Brain microvascular endothelial cell (primary cell): ENCODE results near the gene RGPD6.
"Not testable (repeated sequence)": the region's sequence is repeated elsewhere in the genome, so short reads cannot be mapped to it uniquely, and the experiment has no call there.

Source experiments
- DNase-seq: peaks from one replicate; pipeline ENCODE4 v3.0.0-alpha.2; 2020
- H3K27ac ChIP-seq: fragments of 250-450 bp; sonication (Bioruptor Pico); 2 replicates; pipeline ENCODE4 v1.5.1; 2020; ENCODE audit warnings: mild to moderate bottlenecking, moderate library complexity
- H3K27me3 ChIP-seq: fragments of 250-450 bp; sonication (Bioruptor Pico); replicated peaks from 2 replicates; pipeline ENCODE4 v1.5.1; 2020; ENCODE audit warnings: mild to moderate bottlenecking
- H3K36me3 ChIP-seq: fragments of 250-450 bp; sonication (Bioruptor Pico); replicated peaks from 2 replicates; pipeline ENCODE4 v1.5.1; 2020; ENCODE audit warnings: mild to moderate bottlenecking
- H3K4me3 ChIP-seq: 2 replicates; pipeline ENCODE4 v1.5.1; 2011; ENCODE audit warnings: low read depth, mild to moderate bottlenecking, control low read depth, low read length, moderate library complexity
- in situ Hi-C: cut with HindIII; loops from 2 replicates; pipeline ENCODE4 v1.10.0; 2017; ENCODE audit warnings: low sequenced_read_pairs, low pct_ligation_motif_present

RGPD6 gene

GRCh38 chr2:110579216-110579965, 2.4 kb upstream of the RGPD6 start:
- H3K4me3 ChIP-seq, DNase-seq, H3K27me3 ChIP-seq, in situ Hi-C loops, H3K36me3 ChIP-seq, H3K27ac ChIP-seq: not testable (repeated sequence)

- in situ Hi-C loops: not testable (repeated sequence)
These were observed 1.4 kb upstream of the RGPD6 start for GRCh38 chr2:110578429-110578828.

GRCh38 chr2:110499755-110500377, 77.2 kb downstream of the RGPD6 start:
- H3K27me3 ChIP-seq, DNase-seq, in situ Hi-C loops, H3K4me3 ChIP-seq, H3K27ac ChIP-seq, H3K36me3 ChIP-seq: not testable (repeated sequence)

More at GRCh38 chr2:110578429-110578828, 1.4 kb upstream of the RGPD6 start:
- not testable (repeated sequence) for H3K27ac ChIP-seq, H3K36me3 ChIP-seq, H3K4me3 ChIP-seq, DNase-seq, H3K27me3 ChIP-seq

GRCh38 chr2:110496027-110496426, 81.0 kb downstream of the RGPD6 start:
- in situ Hi-C loops, H3K27me3 ChIP-seq: not testable (repeated sequence)

GRCh38 chr2:110494488-110494887, 82.5 kb downstream of the RGPD6 start:
- H3K27ac ChIP-seq, in situ Hi-C loops, H3K27me3 ChIP-seq, H3K4me3 ChIP-seq, H3K36me3 ChIP-seq, DNase-seq: not testable (repeated sequence)

More at GRCh38 chr2:110496027-110496426, 81.0 kb downstream of the RGPD6 start:
- H3K27ac ChIP-seq, H3K36me3 ChIP-seq, DNase-seq, H3K4me3 ChIP-seq: not testable (repeated sequence)

- H3K27ac ChIP-seq, in situ Hi-C loops: not testable (repeated sequence)
These were observed 88.0 kb downstream of the RGPD6 start for GRCh38 chr2:110488991-110489390.

GRCh38 chr2:110482697-110483096, 94.3 kb downstream of the RGPD6 start:
- H3K36me3 ChIP-seq, in situ Hi-C loops, DNase-seq, H3K27ac ChIP-seq, H3K4me3 ChIP-seq, H3K27me3 ChIP-seq: not testable (repeated sequence)

More at GRCh38 chr2:110488991-110489390, 88.0 kb downstream of the RGPD6 start:
- H3K27me3 ChIP-seq, H3K36me3 ChIP-seq, H3K4me3 ChIP-seq, DNase-seq: not testable (repeated sequence)

GRCh38 chr2:110481200-110481599, 95.8 kb downstream of the RGPD6 start:
- DNase-seq, in situ Hi-C loops, H3K27me3 ChIP-seq, H3K27ac ChIP-seq, H3K36me3 ChIP-seq, H3K4me3 ChIP-seq: not testable (repeated sequence)

- H3K36me3 ChIP-seq, H3K27me3 ChIP-seq, H3K4me3 ChIP-seq, in situ Hi-C loops, H3K27ac ChIP-seq, DNase-seq: not testable (repeated sequence)
These were observed 96.9 kb downstream of the RGPD6 start for GRCh38 chr2:110480084-110480483.

- H3K27ac ChIP-seq, H3K36me3 ChIP-seq, H3K27me3 ChIP-seq, H3K4me3 ChIP-seq, DNase-seq, in situ Hi-C loops: not testable (repeated sequence)
These were observed 99.7 kb downstream of the RGPD6 start for GRCh38 chr2:110477370-110477769.

GRCh38 chr2:110476952-110477351, 100.1 kb downstream of the RGPD6 start:
- H3K36me3 ChIP-seq, H3K27me3 ChIP-seq, H3K27ac ChIP-seq, H3K4me3 ChIP-seq, DNase-seq, in situ Hi-C loops: not testable (repeated sequence)

GRCh38 chr2:110475627-110476359, 101.2 kb downstream of the RGPD6 start:
- in situ Hi-C loops, H3K4me3 ChIP-seq, H3K27me3 ChIP-seq: not testable (repeated sequence)

GRCh38 chr2:110474898-110475297, 102.1 kb downstream of the RGPD6 start:
- H3K27me3 ChIP-seq, H3K27ac ChIP-seq, DNase-seq, H3K36me3 ChIP-seq, in situ Hi-C loops, H3K4me3 ChIP-seq: not testable (repeated sequence)

More at GRCh38 chr2:110475627-110476359, 101.2 kb downstream of the RGPD6 start:
- not testable (repeated sequence) for H3K36me3 ChIP-seq, DNase-seq, H3K27ac ChIP-seq

- H3K4me3 ChIP-seq, H3K27ac ChIP-seq, H3K27me3 ChIP-seq, in situ Hi-C loops, DNase-seq, H3K36me3 ChIP-seq: not testable (repeated sequence)
These were observed 104.0 kb downstream of the RGPD6 start for GRCh38 chr2:110473059-110473358.
